H1 (cell line): ENCODE results near the gene LLGL2. TPM values are rescaled to one million over a fixed set of nuclear protein-coding genes. Genes with fewer than 3 reads are reported as not detected.

ENCODE experiments used
- POLR2AphosphoS5 ChIP-seq: IDR thresholded peaks from 2 replicates; pipeline ENCODE4 v1.6.1; 2011; ENCODE audit warnings: low read depth, low read length
- SIX5 ChIP-seq: IDR thresholded peaks from 2 replicates; pipeline ENCODE4 v1.6.1; 2011; ENCODE audit warnings: mild to moderate bottlenecking, low read depth, low read length
- polyA plus RNA-seq, 7 experiments: library from polyadenylated mRNA; depleted of rRNA in 3 of 7; stranded (reverse) in 5 of 7; unstranded in 2 of 7; fragments of >200 nt in 5 of 7; fragments of 200-250 nt in 2 of 7; gene quantifications; 1 replicate in 5 of 7; 2 replicates in 1 of 7; 4 replicates in 1 of 7; pipeline versions ENCODE4 v1.2.1 to v1.2.3, GENCODE V29; 2011 to 2013; ENCODE audit warnings: missing spikeins in 2 of 7, mixed read lengths in 2 of 7
- total RNA-seq: library from RNA; stranded (reverse); fragmentation: NEBNext Ultra II Directional; extraction: Animal tissue kit (Norgen Biotek cat#: 25700); gene quantifications from 2 replicates; pipeline ENCODE4 v1.2.1, GENCODE V29; 2021
- TF ChIP-seq, protein P1 (sequence below): fragments of 300-600 bp; sonication (generic); IDR thresholded peaks from 2 replicates; pipeline ENCODE4 v1.7.1; 2012; ENCODE audit warnings: low read length, moderate library complexity, mild to moderate bottlenecking, inconsistent platforms; ENCODE audit not compliant: insufficient replicate concordance

The LLGL2 gene
- total and polyA plus RNA-seq, 2 of the 8 experiments (the other 6 are each of a cell fraction or from before 2014, with no cell fraction given): 64.5 to 77.1 TPM

DNA sequence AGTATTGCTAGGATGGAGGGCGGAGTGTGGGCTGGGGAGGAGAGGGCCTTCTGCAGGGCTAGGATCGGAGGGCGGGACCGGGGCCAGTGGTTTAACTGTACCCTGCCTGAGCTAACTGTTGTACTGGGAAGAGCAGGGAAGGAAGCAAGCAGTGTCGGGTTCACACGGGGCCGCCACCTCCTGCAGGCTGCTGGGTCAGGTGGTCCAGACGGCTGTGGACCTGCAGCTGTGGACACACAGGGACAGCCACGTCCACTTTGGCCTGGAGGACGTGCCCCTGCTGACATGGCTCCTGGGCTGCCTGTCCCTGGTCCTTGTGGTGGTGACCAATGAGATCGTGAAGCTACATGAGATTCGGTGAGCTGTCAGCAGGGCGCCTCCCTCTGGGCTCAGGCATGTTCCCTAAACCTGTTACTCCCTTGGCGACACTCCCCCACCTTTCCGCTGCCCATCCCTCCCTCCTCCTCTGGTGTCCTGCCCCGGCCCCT, 26.7 kb upstream of the LLGL2 start (continued):
- TF ChIP-seq, protein P1, sequence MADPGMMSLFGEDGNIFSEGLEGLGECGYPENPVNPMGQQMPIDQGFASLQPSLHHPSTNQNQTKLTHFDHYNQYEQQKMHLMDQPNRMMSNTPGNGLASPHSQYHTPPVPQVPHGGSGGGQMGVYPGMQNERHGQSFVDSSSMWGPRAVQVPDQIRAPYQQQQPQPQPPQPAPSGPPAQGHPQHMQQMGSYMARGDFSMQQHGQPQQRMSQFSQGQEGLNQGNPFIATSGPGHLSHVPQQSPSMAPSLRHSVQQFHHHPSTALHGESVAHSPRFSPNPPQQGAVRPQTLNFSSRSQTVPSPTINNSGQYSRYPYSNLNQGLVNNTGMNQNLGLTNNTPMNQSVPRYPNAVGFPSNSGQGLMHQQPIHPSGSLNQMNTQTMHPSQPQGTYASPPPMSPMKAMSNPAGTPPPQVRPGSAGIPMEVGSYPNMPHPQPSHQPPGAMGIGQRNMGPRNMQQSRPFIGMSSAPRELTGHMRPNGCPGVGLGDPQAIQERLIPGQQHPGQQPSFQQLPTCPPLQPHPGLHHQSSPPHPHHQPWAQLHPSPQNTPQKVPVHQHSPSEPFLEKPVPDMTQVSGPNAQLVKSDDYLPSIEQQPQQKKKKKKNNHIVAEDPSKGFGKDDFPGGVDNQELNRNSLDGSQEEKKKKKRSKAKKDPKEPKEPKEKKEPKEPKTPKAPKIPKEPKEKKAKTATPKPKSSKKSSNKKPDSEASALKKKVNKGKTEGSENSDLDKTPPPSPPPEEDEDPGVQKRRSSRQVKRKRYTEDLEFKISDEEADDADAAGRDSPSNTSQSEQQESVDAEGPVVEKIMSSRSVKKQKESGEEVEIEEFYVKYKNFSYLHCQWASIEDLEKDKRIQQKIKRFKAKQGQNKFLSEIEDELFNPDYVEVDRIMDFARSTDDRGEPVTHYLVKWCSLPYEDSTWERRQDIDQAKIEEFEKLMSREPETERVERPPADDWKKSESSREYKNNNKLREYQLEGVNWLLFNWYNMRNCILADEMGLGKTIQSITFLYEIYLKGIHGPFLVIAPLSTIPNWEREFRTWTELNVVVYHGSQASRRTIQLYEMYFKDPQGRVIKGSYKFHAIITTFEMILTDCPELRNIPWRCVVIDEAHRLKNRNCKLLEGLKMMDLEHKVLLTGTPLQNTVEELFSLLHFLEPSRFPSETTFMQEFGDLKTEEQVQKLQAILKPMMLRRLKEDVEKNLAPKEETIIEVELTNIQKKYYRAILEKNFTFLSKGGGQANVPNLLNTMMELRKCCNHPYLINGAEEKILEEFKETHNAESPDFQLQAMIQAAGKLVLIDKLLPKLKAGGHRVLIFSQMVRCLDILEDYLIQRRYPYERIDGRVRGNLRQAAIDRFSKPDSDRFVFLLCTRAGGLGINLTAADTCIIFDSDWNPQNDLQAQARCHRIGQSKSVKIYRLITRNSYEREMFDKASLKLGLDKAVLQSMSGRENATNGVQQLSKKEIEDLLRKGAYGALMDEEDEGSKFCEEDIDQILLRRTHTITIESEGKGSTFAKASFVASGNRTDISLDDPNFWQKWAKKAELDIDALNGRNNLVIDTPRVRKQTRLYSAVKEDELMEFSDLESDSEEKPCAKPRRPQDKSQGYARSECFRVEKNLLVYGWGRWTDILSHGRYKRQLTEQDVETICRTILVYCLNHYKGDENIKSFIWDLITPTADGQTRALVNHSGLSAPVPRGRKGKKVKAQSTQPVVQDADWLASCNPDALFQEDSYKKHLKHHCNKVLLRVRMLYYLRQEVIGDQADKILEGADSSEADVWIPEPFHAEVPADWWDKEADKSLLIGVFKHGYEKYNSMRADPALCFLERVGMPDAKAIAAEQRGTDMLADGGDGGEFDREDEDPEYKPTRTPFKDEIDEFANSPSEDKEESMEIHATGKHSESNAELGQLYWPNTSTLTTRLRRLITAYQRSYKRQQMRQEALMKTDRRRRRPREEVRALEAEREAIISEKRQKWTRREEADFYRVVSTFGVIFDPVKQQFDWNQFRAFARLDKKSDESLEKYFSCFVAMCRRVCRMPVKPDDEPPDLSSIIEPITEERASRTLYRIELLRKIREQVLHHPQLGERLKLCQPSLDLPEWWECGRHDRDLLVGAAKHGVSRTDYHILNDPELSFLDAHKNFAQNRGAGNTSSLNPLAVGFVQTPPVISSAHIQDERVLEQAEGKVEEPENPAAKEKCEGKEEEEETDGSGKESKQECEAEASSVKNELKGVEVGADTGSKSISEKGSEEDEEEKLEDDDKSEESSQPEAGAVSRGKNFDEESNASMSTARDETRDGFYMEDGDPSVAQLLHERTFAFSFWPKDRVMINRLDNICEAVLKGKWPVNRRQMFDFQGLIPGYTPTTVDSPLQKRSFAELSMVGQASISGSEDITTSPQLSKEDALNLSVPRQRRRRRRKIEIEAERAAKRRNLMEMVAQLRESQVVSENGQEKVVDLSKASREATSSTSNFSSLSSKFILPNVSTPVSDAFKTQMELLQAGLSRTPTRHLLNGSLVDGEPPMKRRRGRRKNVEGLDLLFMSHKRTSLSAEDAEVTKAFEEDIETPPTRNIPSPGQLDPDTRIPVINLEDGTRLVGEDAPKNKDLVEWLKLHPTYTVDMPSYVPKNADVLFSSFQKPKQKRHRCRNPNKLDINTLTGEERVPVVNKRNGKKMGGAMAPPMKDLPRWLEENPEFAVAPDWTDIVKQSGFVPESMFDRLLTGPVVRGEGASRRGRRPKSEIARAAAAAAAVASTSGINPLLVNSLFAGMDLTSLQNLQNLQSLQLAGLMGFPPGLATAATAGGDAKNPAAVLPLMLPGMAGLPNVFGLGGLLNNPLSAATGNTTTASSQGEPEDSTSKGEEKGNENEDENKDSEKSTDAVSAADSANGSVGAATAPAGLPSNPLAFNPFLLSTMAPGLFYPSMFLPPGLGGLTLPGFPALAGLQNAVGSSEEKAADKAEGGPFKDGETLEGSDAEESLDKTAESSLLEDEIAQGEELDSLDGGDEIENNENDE: no peak
- peak; percentile 62 for TF ChIP-seq POLR2AphosphoS5
- TF ChIP-seq SIX5: no peak
- TF ChIP-seq, all 59 proteins: peak for 3
